Vagina (tissue), 2 donors: ENCODE results near the gene ARHGAP21.

Experiments used
- CTCF ChIP-seq, 3 experiments: fragments of 450-650 bp in 2 of 3; fragments of 200-600 bp in 1 of 3; sonication (generic) in 1 of 3; IDR thresholded peaks; one replicate each; pipeline ENCODE4 v1.5.1; 2017 to 2019; ENCODE audit warnings: antibody characterized with exemption in 3 of 3, mild to moderate bottlenecking in 2 of 3, moderate library complexity in 2 of 3
- POLR2A ChIP-seq, 2 donors: fragments of 450-650 bp; IDR thresholded peaks; one replicate each; pipeline ENCODE4 v1.6.1; 2017; ENCODE audit warnings: antibody characterized with exemption in 2 of 2, mild to moderate bottlenecking in 2 of 2, moderate library complexity in 2 of 2

- TF ChIP-seq CTCF (IDR thresholded peaks at IDR 0.05) (no peak), POLR2A (IDR thresholded peaks at IDR 0.05) (no peak)
Measured at GRCh38 chr10:24695452-24695851, 28.2 kb downstream of the ARHGAP21 start.
